ENCODE measurements around the gene ARSG. TPM values are rescaled to one million over a fixed set of nuclear protein-coding genes. Genes with fewer than 3 reads are reported as not detected.

The ARSG gene
- total RNA-seq, 1 donor = 7.6 TPM

DNA sequence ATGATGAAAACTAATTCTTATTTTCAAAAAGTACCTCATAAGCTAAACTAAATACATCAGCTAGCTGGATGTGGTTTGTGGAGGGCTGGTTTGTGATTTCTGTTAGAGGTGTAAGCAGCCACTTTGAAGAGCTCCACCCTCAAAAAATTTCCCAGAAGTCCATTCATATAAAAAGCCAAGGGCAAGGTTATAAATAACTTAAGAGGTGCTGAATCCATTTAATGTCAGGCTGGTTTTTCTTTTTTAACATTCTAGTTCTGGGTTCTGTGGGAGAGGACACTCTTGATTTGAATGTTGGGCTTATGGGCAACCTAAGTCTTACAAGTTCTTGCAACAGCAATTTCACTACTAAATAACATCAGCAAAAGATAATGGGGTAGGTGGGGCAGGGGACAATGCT, 169.4 kb downstream of the ARSG start:
- TF ChIP-seq, protein P1, sequence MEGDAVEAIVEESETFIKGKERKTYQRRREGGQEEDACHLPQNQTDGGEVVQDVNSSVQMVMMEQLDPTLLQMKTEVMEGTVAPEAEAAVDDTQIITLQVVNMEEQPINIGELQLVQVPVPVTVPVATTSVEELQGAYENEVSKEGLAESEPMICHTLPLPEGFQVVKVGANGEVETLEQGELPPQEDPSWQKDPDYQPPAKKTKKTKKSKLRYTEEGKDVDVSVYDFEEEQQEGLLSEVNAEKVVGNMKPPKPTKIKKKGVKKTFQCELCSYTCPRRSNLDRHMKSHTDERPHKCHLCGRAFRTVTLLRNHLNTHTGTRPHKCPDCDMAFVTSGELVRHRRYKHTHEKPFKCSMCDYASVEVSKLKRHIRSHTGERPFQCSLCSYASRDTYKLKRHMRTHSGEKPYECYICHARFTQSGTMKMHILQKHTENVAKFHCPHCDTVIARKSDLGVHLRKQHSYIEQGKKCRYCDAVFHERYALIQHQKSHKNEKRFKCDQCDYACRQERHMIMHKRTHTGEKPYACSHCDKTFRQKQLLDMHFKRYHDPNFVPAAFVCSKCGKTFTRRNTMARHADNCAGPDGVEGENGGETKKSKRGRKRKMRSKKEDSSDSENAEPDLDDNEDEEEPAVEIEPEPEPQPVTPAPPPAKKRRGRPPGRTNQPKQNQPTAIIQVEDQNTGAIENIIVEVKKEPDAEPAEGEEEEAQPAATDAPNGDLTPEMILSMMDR (IDR thresholded peaks at IDR 0.05; ENCODE audit: extremely low read depth, low read depth, low read length) = no peak
- H2AFZ ChIP-seq (ENCODE audit: low read length) = no peak overlapping the region
- no peaks in the 10 kb centered on the region for H3K36me3 ChIP-seq (ENCODE audit: insufficient read depth, low read length)
- H3K79me2 ChIP-seq (ENCODE audit: insufficient read depth, low read length) = no peaks in the 10 kb centered on the region
- H3K4me1 ChIP-seq (ENCODE audit: insufficient read depth, low read length) = peaks cover 15% of the 10 kb centered on the region
- H3K4me2 ChIP-seq (ENCODE audit: insufficient read depth, low read length) = no peak overlapping the region
- no peaks in the 10 kb centered on the region for H3K9me3 ChIP-seq (ENCODE audit: low read depth, low read length)
- no peak overlapping the region for H3K27ac ChIP-seq (ENCODE audit: low read depth, low read length)
- no peaks in the 10 kb centered on the region for H4K20me1 ChIP-seq (ENCODE audit: insufficient read depth, low read length)
- peaks cover 11% of the 10 kb centered on the region for H3K27me3 ChIP-seq (ENCODE audit: insufficient read depth, low read length)
- DNase-seq (ENCODE audit: insufficient read length, low spot score, missing footprints) = no peak
- H3K4me3 ChIP-seq (ENCODE audit: insufficient read depth, low read length) = no peak overlapping the region

DNA sequence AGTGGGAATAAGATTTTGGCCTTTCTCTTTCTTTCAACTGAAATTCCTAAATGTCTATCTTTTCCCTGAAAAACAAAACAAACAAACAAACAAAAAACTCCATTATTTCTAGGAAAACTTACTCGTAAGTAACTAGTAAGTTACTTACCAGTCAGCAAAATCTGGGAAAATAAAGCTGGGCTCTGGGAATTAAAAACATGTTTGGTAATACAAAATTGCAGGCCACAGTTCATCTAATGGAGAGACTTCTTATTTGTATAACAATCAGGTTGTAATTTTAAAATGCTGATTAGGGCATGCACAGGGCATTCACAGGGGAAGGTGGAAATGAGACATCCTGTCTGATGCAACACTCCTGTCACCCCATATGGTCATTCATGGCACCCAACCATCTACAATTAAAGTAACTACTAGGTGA, 169.8 kb downstream of the ARSG start:
- Histone ChIP-seq H3K9me3 (ENCODE audit: low read depth, low read length) (no peaks in the 10 kb centered on the region), H3K4me3 (ENCODE audit: insufficient read depth, low read length) (no peak overlapping the region), H3K4me2 (ENCODE audit: insufficient read depth, low read length) (no peak overlapping the region), H4K20me1 (ENCODE audit: insufficient read depth, low read length) (no peaks in the 10 kb centered on the region), H3K79me2 (ENCODE audit: insufficient read depth, low read length) (no peaks in the 10 kb centered on the region), H3K27me3 (ENCODE audit: insufficient read depth, low read length) (peaks cover 11% of the 10 kb centered on the region), H3K4me1 (ENCODE audit: insufficient read depth, low read length) (peaks cover 11% of the 10 kb centered on the region), H3K27ac (ENCODE audit: low read depth, low read length) (no peak overlapping the region), H3K36me3 (ENCODE audit: insufficient read depth, low read length) (no peaks in the 10 kb centered on the region), H2AFZ (ENCODE audit: low read length) (no peak overlapping the region)
- TF ChIP-seq, protein P1 (IDR thresholded peaks at IDR 0.05; ENCODE audit: extremely low read depth, low read depth, low read length) = no peak
- DNase-seq (ENCODE audit: insufficient read length, low spot score, missing footprints) = no peak

DNA sequence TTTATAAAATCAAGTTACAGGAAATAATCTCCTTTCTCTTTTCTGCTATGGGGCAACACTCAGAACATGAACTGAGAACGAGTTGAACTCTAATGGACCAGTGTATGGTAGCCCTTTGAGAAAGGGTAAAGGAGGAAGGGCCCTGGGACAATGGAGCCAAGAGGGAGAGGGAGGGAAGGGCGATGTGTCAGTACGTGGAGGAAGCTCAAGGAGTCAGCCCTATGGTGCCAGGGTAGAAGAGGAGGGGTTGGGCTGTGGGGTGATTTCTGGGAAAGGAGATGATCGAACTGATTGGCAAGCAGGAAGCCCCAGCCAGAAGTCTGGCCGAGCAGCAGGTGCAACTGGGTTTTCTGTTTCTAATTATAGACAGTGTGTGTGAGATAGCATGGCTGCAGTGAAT, 170.3 kb downstream of the ARSG start:
- no peak for DNase-seq (ENCODE audit: insufficient read length, low spot score, missing footprints)
- Histone ChIP-seq H3K27me3 (ENCODE audit: insufficient read depth, low read length) (peaks cover 11% of the 10 kb centered on the region), H3K4me2 (ENCODE audit: insufficient read depth, low read length) (no peak overlapping the region), H3K9me3 (ENCODE audit: low read depth, low read length) (no peaks in the 10 kb centered on the region), H3K79me2 (ENCODE audit: insufficient read depth, low read length) (no peaks in the 10 kb centered on the region), H3K4me1 (ENCODE audit: insufficient read depth, low read length) (peaks cover 6% of the 10 kb centered on the region), H3K27ac (ENCODE audit: low read depth, low read length) (no peak overlapping the region), H2AFZ (ENCODE audit: low read length) (peak overlapping the region; percentile 21), H3K36me3 (ENCODE audit: insufficient read depth, low read length) (no peaks in the 10 kb centered on the region), H4K20me1 (ENCODE audit: insufficient read depth, low read length) (no peaks in the 10 kb centered on the region), H3K4me3 (ENCODE audit: insufficient read depth, low read length) (no peak overlapping the region)
- TF ChIP-seq, protein P1 (IDR thresholded peaks at IDR 0.05; ENCODE audit: extremely low read depth, low read depth, low read length) = no peak

DNA sequence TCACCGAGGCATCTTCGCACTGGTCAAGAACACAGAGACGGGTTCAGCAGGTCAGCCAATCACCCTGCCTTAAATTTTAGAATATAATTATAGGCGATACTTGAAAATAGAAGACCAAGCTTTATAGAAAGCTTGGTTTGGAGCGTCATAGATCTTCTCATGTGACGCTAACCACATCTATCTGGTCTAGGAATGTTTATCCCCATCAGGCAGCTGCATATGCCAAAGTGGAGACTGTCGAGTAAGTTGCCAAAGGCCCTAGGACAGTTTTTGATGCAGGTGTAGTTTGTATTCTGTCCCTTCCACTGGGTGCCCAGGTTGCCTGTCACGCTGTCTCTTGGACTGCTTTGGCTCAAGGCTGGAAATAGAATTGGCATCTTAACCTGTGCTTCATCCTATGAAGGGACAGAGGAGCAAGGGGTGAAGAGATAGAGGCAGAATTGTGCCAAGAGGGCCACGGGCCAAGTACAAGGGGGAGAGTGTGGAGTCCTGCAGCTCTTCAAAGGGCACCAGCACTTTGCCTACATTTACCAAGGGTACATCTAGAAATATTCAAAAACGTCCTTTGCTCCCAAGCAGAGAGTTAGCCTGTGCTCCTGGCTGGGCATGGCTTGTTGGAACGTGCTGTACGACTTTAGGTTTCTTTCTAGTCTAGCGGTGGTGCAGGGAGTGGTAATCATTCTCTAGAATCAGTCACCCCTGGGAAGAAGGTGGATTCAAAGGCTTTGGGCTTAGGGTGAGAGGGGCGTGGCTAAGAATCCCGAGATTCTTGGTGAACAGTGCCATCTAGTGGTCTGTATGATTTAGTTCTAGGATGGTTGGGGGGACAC, 171.3 kb downstream of the ARSG start:
- H3K9me3 ChIP-seq (ENCODE audit: low read depth, low read length) = no peaks in the 10 kb centered on the region
- H2AFZ ChIP-seq (ENCODE audit: low read length) = peak overlapping the region; percentile 71
- no peaks in the 10 kb centered on the region for H4K20me1 ChIP-seq (ENCODE audit: insufficient read depth, low read length)
- no peaks in the 10 kb centered on the region for H3K79me2 ChIP-seq (ENCODE audit: insufficient read depth, low read length)
- no peaks in the 10 kb centered on the region for H3K36me3 ChIP-seq (ENCODE audit: insufficient read depth, low read length)
- peak; percentile 82 for DNase-seq (ENCODE audit: insufficient read length, low spot score, missing footprints)
- TF ChIP-seq, protein P1 (IDR thresholded peaks at IDR 0.05; ENCODE audit: extremely low read depth, low read depth, low read length) = peak; percentile 69
- H3K4me1 ChIP-seq (ENCODE audit: insufficient read depth, low read length) = peaks cover 6% of the 10 kb centered on the region
- no peak overlapping the region for H3K4me3 ChIP-seq (ENCODE audit: insufficient read depth, low read length)
- peak overlapping the region; percentile 20 for H3K4me2 ChIP-seq (ENCODE audit: insufficient read depth, low read length)
- no peak overlapping the region for H3K27ac ChIP-seq (ENCODE audit: low read depth, low read length)
- H3K27me3 ChIP-seq (ENCODE audit: insufficient read depth, low read length) = peaks cover 11% of the 10 kb centered on the region
